ENCODE results near the gene EIF2S1. TPM values are rescaled to one million over a fixed set of nuclear protein-coding genes. Genes with fewer than 3 reads are reported as not detected.
"Not testable (repeated sequence)": the region's sequence is repeated elsewhere in the genome, so short reads cannot be mapped to it uniquely, and the experiment has no call there.

Gene EIF2S1
- total and polyA plus RNA-seq, 2 donors from 2014 or later = 52.8 to 78.2 TPM

GRCh38 chr14:67332468-67332867 lies 27.7 kb upstream of the EIF2S1 start:
- H3K27ac ChIP-seq (ENCODE audit: low read depth in 2 of 2, low read length in 2 of 2) = no peak overlapping the region
- no peaks in the 10 kb centered on the region for H3K9me3 ChIP-seq (ENCODE audit: control insufficient read depth in 2 of 3, insufficient read depth in 1 of 3, low read length in 3 of 3)
- peaks cover 7 to 27% (median 15%) of the 10 kb centered on the region in 3 donors for H3K36me3 ChIP-seq (ENCODE audit: control insufficient read depth in 2 of 3, insufficient read depth in 3 of 3, low read length in 3 of 3)
- no peaks in the 10 kb centered on the region for H3K27me3 ChIP-seq (ENCODE audit: control insufficient read depth, insufficient read depth, low read length)
- intact Hi-C loops (cut with DNase I) = no loop called here
- H3K9ac ChIP-seq (ENCODE audit: low read length in 3 of 3) = no peak overlapping the region
- FAIRE-seq (no peak), DNase-seq (no peak)
- H3K4me1 ChIP-seq (ENCODE audit: control insufficient read depth in 2 of 3, insufficient read depth in 2 of 3, low read depth in 1 of 3, low read length in 3 of 3) = no peaks in the 10 kb centered on the region
- no peak for TF ChIP-seq CTCF (IDR thresholded peaks at IDR 0.05; ENCODE audit: borderline replicate concordance, extremely low read depth, insufficient read depth)
- H3K4me3 ChIP-seq (ENCODE audit: low read length in 3 of 3) = no peak overlapping the region

- H3K27ac ChIP-seq (ENCODE audit: low read depth in 2 of 2, low read length in 2 of 2) = no peak overlapping the region
- H3K27me3 ChIP-seq (ENCODE audit: control insufficient read depth, insufficient read depth, low read length) = no peaks in the 10 kb centered on the region
- H3K9ac ChIP-seq (ENCODE audit: low read length in 3 of 3) = no peak overlapping the region
- no peaks in the 10 kb centered on the region for H3K9me3 ChIP-seq (ENCODE audit: control insufficient read depth in 2 of 3, insufficient read depth in 1 of 3, low read length in 3 of 3)
- peaks cover 9 to 40% (median 25%) of the 10 kb centered on the region in 3 donors for H3K36me3 ChIP-seq (ENCODE audit: control insufficient read depth in 2 of 3, insufficient read depth in 3 of 3, low read length in 3 of 3)
- H3K4me3 ChIP-seq (ENCODE audit: low read length in 3 of 3) = no peak overlapping the region
- DNase-seq (peak in 2 of 5 donors; percentile 6 to 16), FAIRE-seq (no peak)
- intact Hi-C loops (cut with DNase I) = no loop called here
- no peaks in the 10 kb centered on the region for H3K4me1 ChIP-seq (ENCODE audit: control insufficient read depth in 2 of 3, insufficient read depth in 2 of 3, low read depth in 1 of 3, low read length in 3 of 3)
- peak; percentile 22 for TF ChIP-seq CTCF (IDR thresholded peaks at IDR 0.05; ENCODE audit: borderline replicate concordance, extremely low read depth, insufficient read depth)
These were observed 24.3 kb upstream of the EIF2S1 start for GRCh38 chr14:67335781-67336180.

GRCh38 chr14:67341231-67341630 lies 18.9 kb upstream of the EIF2S1 start:
- FAIRE-seq; intact Hi-C loops (cut with DNase I); H3K9me3 ChIP-seq (ENCODE audit: control insufficient read depth in 2 of 3, insufficient read depth in 1 of 3, low read length in 3 of 3); H3K4me3 ChIP-seq (ENCODE audit: low read length in 3 of 3); H3K27ac ChIP-seq (ENCODE audit: low read depth in 2 of 2, low read length in 2 of 2); DNase-seq; H3K4me1 ChIP-seq (ENCODE audit: control insufficient read depth in 2 of 3, insufficient read depth in 2 of 3, low read depth in 1 of 3, low read length in 3 of 3); H3K27me3 ChIP-seq (ENCODE audit: control insufficient read depth, insufficient read depth, low read length); H3K9ac ChIP-seq (ENCODE audit: low read length in 3 of 3): not testable (repeated sequence)
- peaks cover 6 to 36% (median 27%) of the 10 kb centered on the region in 3 donors for H3K36me3 ChIP-seq (ENCODE audit: control insufficient read depth in 2 of 3, insufficient read depth in 3 of 3, low read length in 3 of 3)

GRCh38 chr14:67343601-67344230 lies 16.4 kb upstream of the EIF2S1 start:
- Histone ChIP-seq H3K4me1 (ENCODE audit: control insufficient read depth in 2 of 3, insufficient read depth in 2 of 3, low read depth in 1 of 3, low read length in 3 of 3) (no peaks in the 10 kb centered on the region), H3K9ac (ENCODE audit: low read length in 3 of 3) (no peak overlapping the region), H3K36me3 (ENCODE audit: control insufficient read depth in 2 of 3, insufficient read depth in 3 of 3, low read length in 3 of 3) (peaks cover 6 to 29% (median 20%) of the 10 kb centered on the region in 3 donors), H3K9me3 (ENCODE audit: control insufficient read depth in 2 of 3, insufficient read depth in 1 of 3, low read length in 3 of 3) (no peaks in the 10 kb centered on the region), H3K4me3 (ENCODE audit: low read length in 3 of 3) (no peak overlapping the region), H3K27ac (ENCODE audit: low read depth in 2 of 2, low read length in 2 of 2) (no peak overlapping the region), H3K27me3 (ENCODE audit: control insufficient read depth, insufficient read depth, low read length) (no peaks in the 10 kb centered on the region)
- TF ChIP-seq CTCF (IDR thresholded peaks at IDR 0.05; ENCODE audit: borderline replicate concordance, extremely low read depth, insufficient read depth) = no peak
- no peak for FAIRE-seq
- DNase-seq = no peak
- intact Hi-C loops (cut with DNase I) = no loop called here

Measured in kidney (tissue), 14 donors.